ENCODE results near the gene SWT1. TPM values are rescaled to one million over a fixed set of nuclear protein-coding genes. Genes with fewer than 3 reads are reported as not detected.

Gene SWT1
- total RNA-seq, 1 experiment from 2014 or later = 2.0 TPM

- no peak for DNase-seq (ENCODE audit: low spot score)
These were observed 132.9 kb downstream of the SWT1 start for GRCh38 chr1:185289880-185290279.

- no peak for DNase-seq (ENCODE audit: low spot score)
These were observed 134.2 kb downstream of the SWT1 start for GRCh38 chr1:185291159-185291558.

GRCh38 chr1:185291652-185292051 is 134.7 kb downstream of the SWT1 start:
- DNase-seq (ENCODE audit: low spot score) = no peak

GRCh38 chr1:185292237-185292636 is 135.3 kb downstream of the SWT1 start:
- DNase-seq (ENCODE audit: low spot score) = no peak

- no peak for DNase-seq (ENCODE audit: low spot score)
These were observed 137.1 kb downstream of the SWT1 start for GRCh38 chr1:185293967-185294542.

GRCh38 chr1:185295091-185295490 is 138.1 kb downstream of the SWT1 start:
- DNase-seq (ENCODE audit: low spot score) = no peak

- DNase-seq (ENCODE audit: low spot score) = no peak
These were observed 141.0 kb downstream of the SWT1 start for GRCh38 chr1:185297982-185298381.

GRCh38 chr1:185300152-185300551 is 143.2 kb downstream of the SWT1 start:
- DNase-seq (ENCODE audit: low spot score) = no peak

GRCh38 chr1:185305419-185305818 is 148.5 kb downstream of the SWT1 start:
- no peak for DNase-seq (ENCODE audit: low spot score)

GRCh38 chr1:185308126-185308525 is 151.2 kb downstream of the SWT1 start:
- DNase-seq (ENCODE audit: low spot score) = no peak

GRCh38 chr1:185309566-185309965 is 152.6 kb downstream of the SWT1 start:
- no peak for DNase-seq (ENCODE audit: low spot score)

GRCh38 chr1:185311589-185312225 is 154.7 kb downstream of the SWT1 start:
- DNase-seq (ENCODE audit: low spot score) = no peak

- DNase-seq (ENCODE audit: low spot score) = no peak
These were observed 155.6 kb downstream of the SWT1 start for GRCh38 chr1:185312361-185313138.

GRCh38 chr1:185314411-185314810 is 157.4 kb downstream of the SWT1 start:
- DNase-seq (ENCODE audit: low spot score) = peak; percentile 9

GRCh38 chr1:185315445-185316071 is 158.6 kb downstream of the SWT1 start:
- no peak for DNase-seq (ENCODE audit: low spot score)

GRCh38 chr1:185316163-185317033 is 159.4 kb downstream of the SWT1 start:
- peak; percentile 74 for DNase-seq (ENCODE audit: low spot score)

GRCh38 chr1:185317034-185317885 is 160.3 kb downstream of the SWT1 start, which contains the start of gene IVNS1ABP:
Gene IVNS1ABP, minus strand, starts transcription at chr1:185317243. Its CDS starts 7,750 bp downstream, at chr1:185309493.
- peak; percentile 94 for DNase-seq (ENCODE audit: low spot score)

- DNase-seq (ENCODE audit: low spot score) = peak; percentile 33
These were observed 160.9 kb downstream of the SWT1 start for GRCh38 chr1:185317886-185318310.

- no peak for DNase-seq (ENCODE audit: low spot score)
These were observed 161.6 kb downstream of the SWT1 start for GRCh38 chr1:185318431-185319138.

- no peak for DNase-seq (ENCODE audit: low spot score)
These were observed 162.1 kb downstream of the SWT1 start for GRCh38 chr1:185319139-185319475.

Measured in H4 (cell line).